K562 (cell line): ENCODE measurements around the gene SPINK4. TPM values are rescaled to one million over a fixed set of nuclear protein-coding genes. Genes with fewer than 3 reads are reported as not detected.

Experiments
- ATAC-seq: fragments of 200-7000 bp; cut with Tn5 transposase; 3 replicates; pipeline ENCODE4 v1.9.1; 2020; ENCODE audit warnings: moderate library complexity
- BruUV-seq: library from RNA; stranded (reverse); fragments of 400-500 nt; replicated peaks from 2 replicates; lab custom pipeline; 2021; lab: Mats Ljungman, UMichigan
- CTCF ChIA-PET: fragments of 300-600 bp; formaldehyde crosslinking; extraction: SDS; loops from one replicate; lab custom pipeline; 2021; ENCODE audit warnings: low intra/inter-chr PET ratio; lab: Yijun Ruan, JAX
- POLR2A ChIA-PET: fragments of 300-600, 350-650 bp; sonication (Branson Sonifier 250); formaldehyde crosslinking; extraction: SDS; loops from one replicate; lab custom pipeline; 2021; ENCODE audit warnings: antibody characterized with exemption, inconsistent platforms; lab: Yijun Ruan, JAX
- DNase-seq, 4 experiments: peaks; one replicate each; pipeline versions ENCODE4 v3.0.0 to v3.0.0-alpha.2; 2011 to 2018; ENCODE audit warnings: low spot score in 3 of 4, mixed read lengths in 3 of 4; ENCODE audit errors: extremely low read depth in 1 of 4
- FAIRE-seq: peaks from 2 replicates; lab custom pipeline; 2011; peaks lifted over from hg19 to GRCh38; lab: Jason Lieb, UNC
- H2AFZ ChIP-seq: 2 replicates; pipeline ENCODE4 v1.6.0; 2011; ENCODE audit warnings: low read depth, low read length, control low read depth, inconsistent platforms
- H3K27ac ChIP-seq: fragments of 200-600 bp; 3 replicates; pipeline ENCODE4 v1.8.0; 2011; ENCODE audit warnings: low read depth, mild to moderate bottlenecking, control low read depth, inconsistent platforms, low read length, moderate library complexity, mixed read lengths; ENCODE audit errors: extremely low read depth
- H3K27me3 ChIP-seq, 2 experiments: fragments of 300-600 bp in 1 of 2; 2 replicates in 1 of 2; 3 replicates in 1 of 2; pipeline versions ENCODE4 v1.6.0 to v1.8.0; 2011; ENCODE audit warnings: inconsistent platforms in 2 of 2, low read length in 2 of 2, mild to moderate bottlenecking in 1 of 2, mixed read lengths in 1 of 2, moderate library complexity in 1 of 2; ENCODE audit not compliant: control insufficient read depth in 2 of 2, insufficient read depth in 2 of 2
- H3K36me3 ChIP-seq: fragments of 300-600 bp; 3 replicates; pipeline ENCODE4 v1.8.0; 2011; ENCODE audit warnings: mild to moderate bottlenecking, low read length, inconsistent platforms; ENCODE audit not compliant: control insufficient read depth, insufficient read depth
- H3K4me1 ChIP-seq, 2 experiments: fragments of 200-600 bp in 1 of 2; replicated peaks in 1 of 2; 2 replicates in 1 of 2; 3 replicates in 1 of 2; pipeline versions ENCODE4 v1.5.1 to v1.8.0; 2011; ENCODE audit warnings: inconsistent platforms in 2 of 2, low read length in 2 of 2, mild to moderate bottlenecking in 1 of 2, mixed read lengths in 1 of 2, moderate library complexity in 1 of 2; ENCODE audit not compliant: control insufficient read depth in 2 of 2, insufficient read depth in 2 of 2
- H3K4me2 ChIP-seq: 2 replicates; pipeline ENCODE4 v1.6.1; 2011; ENCODE audit warnings: low read length, control low read depth, inconsistent platforms, mixed read lengths; ENCODE audit not compliant: insufficient read depth
- H3K4me3 ChIP-seq: fragments of 200-600 bp; sonication (generic), shearing (Covaris generic); 2 replicates; pipeline ENCODE4 v1.5.1; 2016; ENCODE audit warnings: control low read depth, inconsistent platforms
- H3K79me2 ChIP-seq: fragments of 200-600 bp; 3 replicates; pipeline ENCODE4 v1.8.0; 2011; ENCODE audit warnings: low read length, inconsistent platforms; ENCODE audit not compliant: control insufficient read depth, insufficient read depth
- H3K9ac ChIP-seq, 2 experiments: 2 replicates each; pipeline versions ENCODE4 v1.6.0 to v1.6.1; 2011; ENCODE audit warnings: low read depth in 2 of 2, low read length in 2 of 2, control low read depth in 1 of 2, inconsistent platforms in 1 of 2, mild to moderate bottlenecking in 1 of 2, mixed read lengths in 1 of 2; ENCODE audit not compliant: insufficient read depth in 1 of 2
- H3K9me1 ChIP-seq: one replicate; pipeline ENCODE4 v1.6.0; 2011; ENCODE audit warnings: inconsistent platforms, mild to moderate bottlenecking, low read length, moderate library complexity; ENCODE audit not compliant: control insufficient read depth, insufficient read depth
- H3K9me3 ChIP-seq: replicated peaks from 2 replicates; pipeline ENCODE4 v1.5.1; 2011; ENCODE audit warnings: low read depth, low read length, inconsistent platforms; ENCODE audit not compliant: control insufficient read depth, insufficient read depth
- H4K20me1 ChIP-seq: replicated peaks from 2 replicates; pipeline ENCODE4 v1.6.1; 2011; ENCODE audit warnings: low read length, inconsistent platforms, mixed read lengths; ENCODE audit not compliant: control insufficient read depth, insufficient read depth
- CBX3 ChIP-seq, 2 experiments: IDR thresholded peaks; 1 replicate in 1 of 2; 2 replicates in 1 of 2; pipeline ENCODE4 v1.6.1; 2012; ENCODE audit warnings: inconsistent platforms in 2 of 2, low read length in 2 of 2, borderline replicate concordance in 1 of 2, control low read depth in 1 of 2
- CC2D1A ChIP-seq: fragments of 450-650 bp; IDR thresholded peaks from 2 replicates; pipeline ENCODE4 v1.6.1; 2017; ENCODE audit warnings: mild to moderate bottlenecking
- FOSL1 ChIP-seq: fragments of 200-800 bp; sonication (Bioruptor generic); conservative IDR thresholded peaks from 2 replicates; pipeline ENCODE4 v1.6.1; 2016; ENCODE audit warnings: missing genetic modification characterization, missing compliant biosample characterization
- NFE2 ChIP-seq: IDR thresholded peaks from 2 replicates; pipeline ENCODE4 v1.6.1; 2014; ENCODE audit warnings: antibody characterized with exemption, low read depth
- WGBS: fragments of 100-300 bp; shearing (Covaris generic); methylation state at CpG from one replicate; pipeline ENCODE4 v1.1.6; 2016; ENCODE audit warnings: low coverage, mixed read lengths; ENCODE audit not compliant: insufficient coverage; ENCODE audit errors: missing lambda C conversion rate; 5-methylcytosine and 5-hydroxymethylcytosine counted together
- in situ Hi-C: fragments of 300-500 bp; cut with MboI; formaldehyde crosslinking; loops from 4 replicates; pipeline ENCODE4 v1.15.0; 2018; ENCODE audit warnings: inconsistent platforms, mixed read lengths
- intact Hi-C: fragments of 100-400 bp; cut with micrococcal nuclease; formaldehyde crosslinking; loops from 2 replicates; pipeline ENCODE4 v1.14.2; 2022
- polyA plus RNA-seq, 8 experiments: library from polyadenylated mRNA; depleted of rRNA in 4 of 8; stranded (reverse) in 5 of 8; unstranded in 3 of 8; fragments of >200 nt; fragmentation: Nextera tagmentation in 2 of 8; fragmentation: Illumina TruSeq in 1 of 8; extraction: Ambion mirVana in 2 of 8; extraction: Trizol in 1 of 8; gene quantifications; 2 replicates each; pipeline versions ENCODE4 v1.2.1 to v1.2.3, GENCODE V29; 2011 to 2014; ENCODE audit warnings: inconsistent platforms in 1 of 8, missing spikeins in 1 of 8
- total RNA-seq, 7 experiments: library from RNA; depleted of rRNA in 6 of 7; stranded (reverse); fragments of >200 nt in 6 of 7; fragmentation: Illumina TruSeq in 2 of 7; extraction: Trizol in 2 of 7; gene quantifications; 2 replicates each; pipeline versions ENCODE4 v1.2.1 to v1.2.3, GENCODE V29; 2011 to 2021; ENCODE audit warnings: low replicate concordance in 1 of 7
- TF ChIP-seq, protein P1 (sequence below), 2 experiments: fragments of 450-650 bp; conservative IDR thresholded peaks; 2 replicates each; pipeline ENCODE4 v1.6.1; 2017; ENCODE audit warnings: mild to moderate bottlenecking in 2 of 2, moderate library complexity in 2 of 2
- TF ChIP-seq, protein P2 (sequence below), 2 experiments: fragments of 450-650 bp; formaldehyde crosslinking in 1 of 2; IDR thresholded peaks; 2 replicates each; pipeline versions ENCODE4 v1.4.0 to v1.6.1; 2014 to 2020; ENCODE audit warnings: mild to moderate bottlenecking in 2 of 2, borderline replicate concordance in 1 of 2, low read depth in 1 of 2
- TF ChIP-seq, protein P3 (sequence below): fragments of 450-650 bp; formaldehyde crosslinking; IDR thresholded peaks from 2 replicates; pipeline ENCODE4 v1.4.0; 2020; ENCODE audit warnings: mild to moderate bottlenecking, moderate library complexity

Gene SPINK4
- total and polyA plus RNA-seq, 9 of the 15 experiments (the other 6 are each of a cell fraction or from before 2014, with no cell fraction given), result 0.74 to 5.5 (median 2.1) TPM; not detected in 2

DNA sequence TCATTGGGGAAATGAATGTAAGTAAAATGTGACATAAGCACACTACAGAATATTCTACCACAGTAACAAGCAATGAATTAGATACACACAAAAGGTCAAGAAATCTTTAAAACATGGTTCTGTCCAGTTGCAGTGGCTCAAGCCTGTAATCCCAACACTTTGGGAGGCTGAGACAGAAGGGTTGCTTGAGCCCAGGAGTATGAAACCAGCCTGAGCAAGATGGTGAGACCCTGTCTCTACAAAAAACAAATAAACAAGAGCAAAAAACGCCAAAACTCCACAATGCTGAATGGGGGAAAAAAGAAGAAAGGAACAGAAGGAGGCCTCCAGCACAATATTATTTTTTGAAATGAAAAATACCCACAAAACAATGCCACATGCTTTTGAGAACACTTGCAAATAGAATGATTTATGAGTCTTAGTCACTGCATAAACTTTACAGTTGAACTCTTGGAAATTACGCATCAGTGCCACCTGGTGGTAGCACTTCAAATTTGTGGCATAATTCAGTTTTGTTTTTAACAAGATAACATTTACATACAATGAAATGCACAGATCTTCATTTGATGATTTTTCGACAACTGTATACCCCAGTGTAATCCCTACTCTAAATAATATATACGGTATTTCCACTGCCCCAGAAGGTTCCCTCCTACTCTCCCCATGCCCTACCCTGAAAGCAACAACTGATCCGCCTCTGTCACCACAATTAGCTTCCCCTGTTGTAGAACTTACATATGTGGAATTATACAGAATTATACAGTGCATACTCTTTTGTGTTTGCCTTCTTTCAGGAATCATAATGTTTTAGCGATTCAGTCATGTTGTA is 14.4 kb upstream of the SPINK4 start:
- Histone ChIP-seq H3K27me3 (no peaks in the 10 kb centered on the region), H3K4me2 (no peak overlapping the region), H3K4me1 (peaks cover 0 to 4% of the 10 kb centered on the region in 2 experiments; a peak in 3 of 5 replicates), H3K79me2 (no peaks in the 10 kb centered on the region), H3K9ac (no peak overlapping the region), H3K36me3 (no peaks in the 10 kb centered on the region), H3K9me3 (no peaks in the 10 kb centered on the region), H2AFZ (peak overlapping the region; percentile 80), H3K9me1 (no peaks in the 10 kb centered on the region), H4K20me1 (no peaks in the 10 kb centered on the region), H3K4me3 (no peak overlapping the region), H3K27ac (no peak overlapping the region)
- ATAC-seq, result peak; percentile 59
- intact Hi-C loops (loop anchor here (1.0 to 10.0 kb wide), 2 partner anchors 144 to 231 kb away; no protein-coding TSS in a partner anchor), in situ Hi-C loops (loop anchor here (5.0 to 25.0 kb wide), 3 partner anchors 143 to 838 kb away; partner anchors contain the start of genes ACO1, NDUFB6, SMIM27 and TOPORS)
- BruUV-seq, result no TSS peak
- CTCF ChIA-PET, result interaction anchor here (0.7 to 2.9 kb wide), 2 partner anchors 144 to 149 kb away, joined by 3 to 42 read pairs; partner anchors contain the start of gene SMU1
- WGBS, result 17% methylated on average over 6 of the region's 6 CpGs
- peak; percentile 95 for FAIRE-seq
- peak; percentile 26 to 76 (median 30) for DNase-seq
- POLR2A ChIA-PET, result interaction anchor here (0.6 to 1.2 kb wide), 5 partner anchors 11 to 149 kb away, joined by 3 to 6 read pairs (median 3); partner anchors contain the start of gene SMU1
- TF ChIP-seq FOSL1 (peak; percentile 83), NFE2 (peak; percentile 40; the same call in 1 of the 2 replicates), CBX3 (IDR thresholded peaks at IDR 0.05; ENCODE audit: borderline replicate concordance in 1 of 2, low read length in 2 of 2) (no peak), CC2D1A (0 out of 2 replicates have a peak, but pooled peaks have one; percentile 40)
- TF ChIP-seq, protein P1, sequence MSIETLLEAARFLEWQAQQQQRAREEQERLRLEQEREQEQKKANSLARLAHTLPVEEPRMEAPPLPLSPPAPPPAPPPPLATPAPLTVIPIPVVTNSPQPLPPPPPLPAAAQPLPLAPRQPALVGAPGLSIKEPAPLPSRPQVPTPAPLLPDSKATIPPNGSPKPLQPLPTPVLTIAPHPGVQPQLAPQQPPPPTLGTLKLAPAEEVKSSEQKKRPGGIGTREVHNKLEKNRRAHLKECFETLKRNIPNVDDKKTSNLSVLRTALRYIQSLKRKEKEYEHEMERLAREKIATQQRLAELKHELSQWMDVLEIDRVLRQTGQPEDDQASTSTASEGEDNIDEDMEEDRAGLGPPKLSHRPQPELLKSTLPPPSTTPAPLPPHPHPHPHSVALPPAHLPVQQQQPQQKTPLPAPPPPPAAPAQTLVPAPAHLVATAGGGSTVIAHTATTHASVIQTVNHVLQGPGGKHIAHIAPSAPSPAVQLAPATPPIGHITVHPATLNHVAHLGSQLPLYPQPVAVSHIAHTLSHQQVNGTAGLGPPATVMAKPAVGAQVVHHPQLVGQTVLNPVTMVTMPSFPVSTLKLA (conservative IDR thresholded peaks at IDR 0.05), result peak in 1 of 2 experiments; percentile 50; a peak in 2 of 4 replicates
- TF ChIP-seq, protein P2, sequence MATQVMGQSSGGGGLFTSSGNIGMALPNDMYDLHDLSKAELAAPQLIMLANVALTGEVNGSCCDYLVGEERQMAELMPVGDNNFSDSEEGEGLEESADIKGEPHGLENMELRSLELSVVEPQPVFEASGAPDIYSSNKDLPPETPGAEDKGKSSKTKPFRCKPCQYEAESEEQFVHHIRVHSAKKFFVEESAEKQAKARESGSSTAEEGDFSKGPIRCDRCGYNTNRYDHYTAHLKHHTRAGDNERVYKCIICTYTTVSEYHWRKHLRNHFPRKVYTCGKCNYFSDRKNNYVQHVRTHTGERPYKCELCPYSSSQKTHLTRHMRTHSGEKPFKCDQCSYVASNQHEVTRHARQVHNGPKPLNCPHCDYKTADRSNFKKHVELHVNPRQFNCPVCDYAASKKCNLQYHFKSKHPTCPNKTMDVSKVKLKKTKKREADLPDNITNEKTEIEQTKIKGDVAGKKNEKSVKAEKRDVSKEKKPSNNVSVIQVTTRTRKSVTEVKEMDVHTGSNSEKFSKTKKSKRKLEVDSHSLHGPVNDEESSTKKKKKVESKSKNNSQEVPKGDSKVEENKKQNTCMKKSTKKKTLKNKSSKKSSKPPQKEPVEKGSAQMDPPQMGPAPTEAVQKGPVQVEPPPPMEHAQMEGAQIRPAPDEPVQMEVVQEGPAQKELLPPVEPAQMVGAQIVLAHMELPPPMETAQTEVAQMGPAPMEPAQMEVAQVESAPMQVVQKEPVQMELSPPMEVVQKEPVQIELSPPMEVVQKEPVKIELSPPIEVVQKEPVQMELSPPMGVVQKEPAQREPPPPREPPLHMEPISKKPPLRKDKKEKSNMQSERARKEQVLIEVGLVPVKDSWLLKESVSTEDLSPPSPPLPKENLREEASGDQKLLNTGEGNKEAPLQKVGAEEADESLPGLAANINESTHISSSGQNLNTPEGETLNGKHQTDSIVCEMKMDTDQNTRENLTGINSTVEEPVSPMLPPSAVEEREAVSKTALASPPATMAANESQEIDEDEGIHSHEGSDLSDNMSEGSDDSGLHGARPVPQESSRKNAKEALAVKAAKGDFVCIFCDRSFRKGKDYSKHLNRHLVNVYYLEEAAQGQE (IDR thresholded peaks at IDR 0.05; ENCODE audit: borderline replicate concordance), result peak; percentile 83
- TF ChIP-seq, protein P2 (CRISPR knock-in tag; IDR thresholded peaks at IDR 0.05; ENCODE audit: low read depth), result no peak
- TF ChIP-seq, protein P3, sequence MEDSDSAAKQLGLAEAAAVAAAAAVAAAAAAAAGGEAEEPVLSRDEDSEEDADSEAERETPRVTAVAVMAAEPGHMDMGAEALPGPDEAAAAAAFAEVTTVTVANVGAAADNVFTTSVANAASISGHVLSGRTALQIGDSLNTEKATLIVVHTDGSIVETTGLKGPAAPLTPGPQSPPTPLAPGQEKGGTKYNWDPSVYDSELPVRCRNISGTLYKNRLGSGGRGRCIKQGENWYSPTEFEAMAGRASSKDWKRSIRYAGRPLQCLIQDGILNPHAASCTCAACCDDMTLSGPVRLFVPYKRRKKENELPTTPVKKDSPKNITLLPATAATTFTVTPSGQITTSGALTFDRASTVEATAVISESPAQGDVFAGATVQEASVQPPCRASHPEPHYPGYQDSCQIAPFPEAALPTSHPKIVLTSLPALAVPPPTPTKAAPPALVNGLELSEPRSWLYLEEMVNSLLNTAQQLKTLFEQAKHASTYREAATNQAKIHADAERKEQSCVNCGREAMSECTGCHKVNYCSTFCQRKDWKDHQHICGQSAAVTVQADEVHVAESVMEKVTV (CRISPR knock-in tag), result peak; percentile 63
